Sigmoid colon (tissue), 7 donors: Measurements from ENCODE around the gene HCN2. TPM values are rescaled to one million over a fixed set of nuclear protein-coding genes. Genes with fewer than 3 reads are reported as not detected.
"Not testable (repeated sequence)": the region's sequence is repeated elsewhere in the genome, so short reads cannot be mapped to it uniquely, and the experiment has no call there.

ENCODE experiments used
- DNase-seq: peaks from one replicate; pipeline ENCODE4 v3.0.0-alpha.2; 2019
- H3K27ac ChIP-seq, 4 donors: fragments of 200-600 bp; sonication (generic); one replicate each; pipeline ENCODE4 v1.5.1; 2016 to 2019; ENCODE audit warnings: mild to moderate bottlenecking in 1 of 4
- H3K27me3 ChIP-seq, 3 donors: fragments of 200-600 bp; sonication (generic); one replicate each; pipeline ENCODE4 v1.5.1; 2019; ENCODE audit warnings: mild to moderate bottlenecking in 1 of 3
- H3K36me3 ChIP-seq, 4 donors: fragments of 200-600 bp; sonication (generic); one replicate each; pipeline ENCODE4 v1.5.1; 2016 to 2019
- H3K4me1 ChIP-seq, 4 donors: fragments of 200-600 bp; sonication (generic); one replicate each; pipeline ENCODE4 v1.5.1; 2017 to 2019
- H3K4me3 ChIP-seq, 4 donors: fragments of 200-600 bp; sonication (generic); one replicate each; pipeline ENCODE4 v1.5.1; 2017 to 2019; ENCODE audit warnings: mild to moderate bottlenecking in 2 of 4, moderate library complexity in 1 of 4
- H3K9me3 ChIP-seq, 4 donors: fragments of 200-600 bp in 3 of 4; sonication (generic) in 3 of 4; one replicate each; pipeline versions ENCODE4 v1.5.1 to v1.6.1; 2013 to 2019
- CTCF ChIP-seq, 4 experiments: fragments of 450-650 bp in 3 of 4; fragments of 200-600 bp in 1 of 4; IDR thresholded peaks; one replicate each; pipeline ENCODE4 v1.5.1; 2016 to 2019; ENCODE audit warnings: antibody characterized with exemption in 4 of 4, mild to moderate bottlenecking in 3 of 4, moderate library complexity in 2 of 4
- EP300 ChIP-seq, 4 donors: sonication (generic); formaldehyde crosslinking; IDR thresholded peaks; one replicate each; pipeline ENCODE4 v1.6.1; 2017; ENCODE audit warnings: antibody characterized with exemption in 4 of 4
- POLR2A ChIP-seq, 2 donors: fragments of 450-650 bp; IDR thresholded peaks; one replicate each; pipeline ENCODE4 v1.6.1; 2016; ENCODE audit warnings: antibody characterized with exemption in 2 of 2, mild to moderate bottlenecking in 2 of 2, moderate library complexity in 2 of 2
- POLR2AphosphoS5 ChIP-seq, 4 donors: sonication (generic); formaldehyde crosslinking; IDR thresholded peaks; one replicate each; pipeline ENCODE4 v1.6.1; 2017; ENCODE audit warnings: antibody characterized with exemption in 4 of 4
- WGBS, 2 donors: extraction: QIAGEN DNeasy Blood & Tissue Kit; methylation state at CpG; one replicate each; pipeline ENCODE4 v1.1.7; 2013; 5-methylcytosine and 5-hydroxymethylcytosine counted together
- intact Hi-C: fragments of 100-400 bp; cut with DNase I; formaldehyde crosslinking; loops from one replicate; pipeline ENCODE4 v1.15.1; 2023
- polyA plus RNA-seq, 3 donors: library from polyadenylated mRNA; stranded (reverse); fragments of 200-250 nt; gene quantifications; one replicate each; pipeline ENCODE4 v1.2.3, GENCODE V29; 2013
- total RNA-seq, 4 donors: library from RNA; depleted of rRNA; stranded (reverse); fragments of >200 nt; gene quantifications; one replicate each; pipeline ENCODE4 v1.1.0, GENCODE V29; 2016
- donor health status: healthy with polysubstance abuse.
- donor health status: Bipolar disorder and iron deficiency.
- donor health status: healthy.

HCN2 gene
- total and polyA plus RNA-seq, 7 donors: 0.23 to 0.55 (median 0.39) TPM; not detected in 2

- Histone ChIP-seq H3K36me3 (peaks cover 16 to 85% (median 29%) of the 10 kb centered on the region in 4 donors), H3K4me3 (no peak overlapping the region), H3K27ac (peak overlapping the region in 3 of 4 donors; percentile 23 to 56 (median 31)), H3K27me3 (no peaks in the 10 kb centered on the region), H3K9me3 (no peaks in the 10 kb centered on the region), H3K4me1 (peaks cover 0 to 3% (median 0%) of the 10 kb centered on the region in 4 donors)
- 90 to 92% methylated on average over 24 of the region's 24 CpGs for WGBS, 2 donors
- DNase-seq: no peak
- intact Hi-C loops: no loop called here
- no peak for TF ChIP-seq EP300 (IDR thresholded peaks at IDR 0.05)
- no peak for TF ChIP-seq POLR2A (IDR thresholded peaks at IDR 0.05)
- TF ChIP-seq POLR2AphosphoS5 (IDR thresholded peaks at IDR 0.05): no peak
- no peak for TF ChIP-seq CTCF (IDR thresholded peaks at IDR 0.05)
Observed at GRCh38 chr19:624433-625109, 34.9 kb downstream of the HCN2 start.

GRCh38 chr19:625257-625656 is 35.6 kb downstream of the HCN2 start:
- no peak for DNase-seq
- no peaks in the 10 kb centered on the region for H3K9me3 ChIP-seq
- TF ChIP-seq POLR2A (IDR thresholded peaks at IDR 0.05): no peak
- H3K36me3 ChIP-seq: peaks cover 9 to 82% (median 22%) of the 10 kb centered on the region in 4 donors
- no peaks in the 10 kb centered on the region for H3K27me3 ChIP-seq
- H3K4me3 ChIP-seq: no peak overlapping the region
- peaks cover 0 to 3% (median 0%) of the 10 kb centered on the region in 4 donors for H3K4me1 ChIP-seq
- intact Hi-C loops: no loop called here
- no peak overlapping the region for H3K27ac ChIP-seq
- 90 to 91% methylated on average over 5 of the region's 5 CpGs for WGBS, 2 donors

- peaks cover 6 to 71% (median 14%) of the 10 kb centered on the region in 4 donors for H3K36me3 ChIP-seq
- H3K27me3 ChIP-seq, H3K4me3 ChIP-seq, DNase-seq, H3K27ac ChIP-seq, intact Hi-C loops, H3K4me1 ChIP-seq, H3K9me3 ChIP-seq: not testable (repeated sequence)
- WGBS, 2 donors: 94 to 95% methylated on average over 7 of the region's 7 CpGs
Observed at GRCh38 chr19:626566-626965, 36.9 kb downstream of the HCN2 start.

GRCh38 chr19:628168-628567 is 38.5 kb downstream of the HCN2 start:
- intact Hi-C loops: no loop called here
- no peak for DNase-seq
- WGBS, 2 donors: 92 to 93% methylated on average over 19 of the region's 19 CpGs
- no peaks in the 10 kb centered on the region for H3K9me3 ChIP-seq
- peaks cover 0 to 55% (median 3%) of the 10 kb centered on the region in 4 donors for H3K36me3 ChIP-seq
- no peak overlapping the region for H3K27ac ChIP-seq
- no peaks in the 10 kb centered on the region for H3K27me3 ChIP-seq
- peaks cover 0 to 15% (median 14%) of the 10 kb centered on the region in 4 donors for H3K4me1 ChIP-seq
- H3K4me3 ChIP-seq: no peak overlapping the region
- TF ChIP-seq EP300 (IDR thresholded peaks at IDR 0.05) (no peak), CTCF (IDR thresholded peaks at IDR 0.05) (peak in 1 of 4 experiments; percentile 18)

- Histone ChIP-seq H3K36me3 (peaks cover 0 to 41% (median 3%) of the 10 kb centered on the region in 4 donors), H3K4me1 (peaks cover 0 to 24% (median 20%) of the 10 kb centered on the region in 4 donors)
- intact Hi-C loops, H3K27me3 ChIP-seq, H3K9me3 ChIP-seq, DNase-seq, H3K4me3 ChIP-seq, H3K27ac ChIP-seq: not testable (repeated sequence)
- 83 to 84% methylated on average over 25 of the region's 25 CpGs for WGBS, 2 donors
Observed at GRCh38 chr19:629515-629914, 39.8 kb downstream of the HCN2 start.

GRCh38 chr19:629961-630714 is 40.5 kb downstream of the HCN2 start:
- peaks cover 0 to 35% (median 2%) of the 10 kb centered on the region in 4 donors for H3K36me3 ChIP-seq
- H3K4me1 ChIP-seq: peaks cover 0 to 30% (median 23%) of the 10 kb centered on the region in 4 donors
- H3K27ac ChIP-seq: no peak overlapping the region
- 94 to 97% methylated on average over 30 of the region's 30 CpGs for WGBS, 2 donors
- no peak for DNase-seq
- intact Hi-C loops: loop anchor here (5.0 kb wide), 1 partner anchor 53 kb away; no protein-coding TSS in a partner anchor
- TF ChIP-seq POLR2A (IDR thresholded peaks at IDR 0.05) (no peak), EP300 (IDR thresholded peaks at IDR 0.05) (no peak), CTCF (IDR thresholded peaks at IDR 0.05) (no peak), POLR2AphosphoS5 (IDR thresholded peaks at IDR 0.05) (no peak)
- no peaks in the 10 kb centered on the region for H3K9me3 ChIP-seq
- H3K27me3 ChIP-seq: no peaks in the 10 kb centered on the region
- H3K4me3 ChIP-seq: no peak overlapping the region
